ENCODE data around the gene CCL25.
A peak's percentile ranks its signal among the peaks of the same experiment; 100 is the strongest.
"Not testable (repeated sequence)": the region's sequence is repeated elsewhere in the genome, so short reads cannot be mapped to it uniquely, and the experiment has no call there.

CCL25 gene

GRCh38 chr19:8025316-8025715, 27.2 kb upstream of the CCL25 start:
- H3K4me2 ChIP-seq, result no peak overlapping the region

GRCh38 chr19:8028951-8029491, 23.5 kb upstream of the CCL25 start:
- no peaks in the 10 kb centered on the region for H3K27me3 ChIP-seq
- no peak overlapping the region for H3K4me3 ChIP-seq
- peaks cover 27% of the 10 kb centered on the region for H3K4me1 ChIP-seq
- no peaks in the 10 kb centered on the region for H3K36me3 ChIP-seq
- H3K9ac ChIP-seq, result no peak overlapping the region
- H3K4me2 ChIP-seq, result peak overlapping the region; percentile 75
- H3K27ac ChIP-seq, result peak overlapping the region; percentile 53; the same call in 1 of the 2 replicates
- no peak for TF ChIP-seq Cebpa-rat (IDR thresholded peaks at IDR 0.05)
- no peaks in the 10 kb centered on the region for H4K20me1 ChIP-seq
- H3K9me3 ChIP-seq, result no peaks in the 10 kb centered on the region

More at GRCh38 chr19:8025316-8025715, 27.2 kb upstream of the CCL25 start:
- no peaks in the 10 kb centered on the region for H3K36me3 ChIP-seq
- H3K9me3 ChIP-seq, result no peaks in the 10 kb centered on the region
- H3K4me3 ChIP-seq, result no peak overlapping the region
- H3K27me3 ChIP-seq, result no peaks in the 10 kb centered on the region
- H4K20me1 ChIP-seq, result no peaks in the 10 kb centered on the region
- H3K4me1 ChIP-seq, result peaks cover 40% of the 10 kb centered on the region
- TF ChIP-seq Cebpa-rat (IDR thresholded peaks at IDR 0.05), result no peak
- H3K9ac ChIP-seq, result no peak overlapping the region
- H3K27ac ChIP-seq, result no peak overlapping the region

GRCh38 chr19:8030960-8031359, 21.6 kb upstream of the CCL25 start:
- Histone ChIP-seq H3K36me3 (no peaks in the 10 kb centered on the region), H3K27me3 (no peaks in the 10 kb centered on the region)

GRCh38 chr19:8033287-8034177, 19.0 kb upstream of the CCL25 start:
- H3K4me2 ChIP-seq, H3K4me3 ChIP-seq: not testable (repeated sequence)

More at GRCh38 chr19:8030960-8031359, 21.6 kb upstream of the CCL25 start:
- no peaks in the 10 kb centered on the region for H4K20me1 ChIP-seq
- H3K4me2 ChIP-seq, result no peak overlapping the region
- H3K4me3 ChIP-seq, result no peak overlapping the region
- H3K9me3 ChIP-seq, result no peaks in the 10 kb centered on the region
- TF ChIP-seq Cebpa-rat (IDR thresholded peaks at IDR 0.05), result no peak
- peaks cover 27% of the 10 kb centered on the region for H3K4me1 ChIP-seq
- no peak overlapping the region for H3K9ac ChIP-seq
- no peak overlapping the region for H3K27ac ChIP-seq

GRCh38 chr19:8034178-8034525, 18.4 kb upstream of the CCL25 start:
- Histone ChIP-seq H3K4me2 (no peak overlapping the region), H3K4me1 (peaks cover 19% of the 10 kb centered on the region), H4K20me1 (no peaks in the 10 kb centered on the region), H3K27me3 (no peaks in the 10 kb centered on the region), H3K9ac (no peak overlapping the region), H3K9me3 (no peaks in the 10 kb centered on the region), H3K27ac (no peak overlapping the region), H3K4me3 (no peak overlapping the region), H3K36me3 (no peaks in the 10 kb centered on the region)
- no peak for TF ChIP-seq Cebpa-rat (IDR thresholded peaks at IDR 0.05)

More at GRCh38 chr19:8033287-8034177, 19.0 kb upstream of the CCL25 start:
- not testable (repeated sequence) for H3K36me3 ChIP-seq, H3K9me3 ChIP-seq, H4K20me1 ChIP-seq, H3K27ac ChIP-seq, H3K27me3 ChIP-seq, H3K9ac ChIP-seq
- peaks cover 25% of the 10 kb centered on the region for H3K4me1 ChIP-seq

GRCh38 chr19:8036434-8037099, 16.0 kb upstream of the CCL25 start:
- H3K4me1 ChIP-seq, result peaks cover 20% of the 10 kb centered on the region; the same call in 1 of the 2 replicates
- no peak overlapping the region for H3K4me3 ChIP-seq
- H3K9ac ChIP-seq, result no peak overlapping the region
- H4K20me1 ChIP-seq, result no peaks in the 10 kb centered on the region
- H3K9me3 ChIP-seq, result no peaks in the 10 kb centered on the region
- no peak for TF ChIP-seq Cebpa-rat (IDR thresholded peaks at IDR 0.05)
- H3K27ac ChIP-seq, result no peak overlapping the region
- no peaks in the 10 kb centered on the region for H3K27me3 ChIP-seq
- H3K4me2 ChIP-seq, result no peak overlapping the region; the same call in 1 of the 2 replicates
- no peaks in the 10 kb centered on the region for H3K36me3 ChIP-seq

GRCh38 chr19:8038815-8039214, 13.7 kb upstream of the CCL25 start:
- Histone ChIP-seq H3K4me1 (peaks cover 22% of the 10 kb centered on the region; the same call in 1 of the 2 replicates), H3K9me3 (no peaks in the 10 kb centered on the region), H3K27ac (no peak overlapping the region), H3K4me2 (no peak overlapping the region), H3K4me3 (no peak overlapping the region), H3K27me3 (no peaks in the 10 kb centered on the region), H3K9ac (no peak overlapping the region), H4K20me1 (no peaks in the 10 kb centered on the region), H3K36me3 (no peaks in the 10 kb centered on the region)
- no peak for TF ChIP-seq Cebpa-rat (IDR thresholded peaks at IDR 0.05)

- H3K27me3 ChIP-seq, result no peaks in the 10 kb centered on the region
- H3K36me3 ChIP-seq, result no peaks in the 10 kb centered on the region
- H3K4me2 ChIP-seq, result no peak overlapping the region
- no peak overlapping the region for H3K9ac ChIP-seq
- TF ChIP-seq Cebpa-rat (IDR thresholded peaks at IDR 0.05), result no peak
- H3K27ac ChIP-seq, result no peak overlapping the region
- H3K9me3 ChIP-seq, result no peaks in the 10 kb centered on the region
- no peaks in the 10 kb centered on the region for H4K20me1 ChIP-seq
- H3K4me3 ChIP-seq, result no peak overlapping the region
- peaks cover 22% of the 10 kb centered on the region; the same call in 1 of the 2 replicates for H3K4me1 ChIP-seq
Observed at GRCh38 chr19:8039231-8039630, 13.3 kb upstream of the CCL25 start.

- Histone ChIP-seq H3K9ac (no peak overlapping the region), H3K4me3 (no peak overlapping the region), H3K27ac (no peak overlapping the region), H3K9me3 (no peaks in the 10 kb centered on the region), H4K20me1 (no peaks in the 10 kb centered on the region), H3K36me3 (no peaks in the 10 kb centered on the region), H3K27me3 (no peaks in the 10 kb centered on the region), H3K4me1 (peaks cover 19% of the 10 kb centered on the region; the same call in 1 of the 2 replicates), H3K4me2 (peak overlapping the region; percentile 7; the same call in 1 of the 2 replicates)
- no peak for TF ChIP-seq Cebpa-rat (IDR thresholded peaks at IDR 0.05)
Observed at GRCh38 chr19:8041531-8041931, 11.0 kb upstream of the CCL25 start.

GRCh38 chr19:8042900-8043299, 9.7 kb upstream of the CCL25 start:
- Histone ChIP-seq H3K4me3 (no peak overlapping the region), H3K27me3 (no peaks in the 10 kb centered on the region), H3K9me3 (no peaks in the 10 kb centered on the region), H4K20me1 (no peaks in the 10 kb centered on the region), H3K4me2 (no peak overlapping the region), H3K36me3 (no peaks in the 10 kb centered on the region), H3K4me1 (peaks cover 15% of the 10 kb centered on the region; the same call in 1 of the 2 replicates), H3K9ac (no peak overlapping the region), H3K27ac (no peak overlapping the region)
- TF ChIP-seq Cebpa-rat (IDR thresholded peaks at IDR 0.05), result no peak
